Measurements from ENCODE around the gene IRAK4.

GRCh38 chr12:43758728-43759563, at the start of gene IRAK4, which contains the start of gene PUS7L:
- TF ChIP-seq POLR2AphosphoS5 (IDR thresholded peaks at IDR 0.05) (peak; percentile 83), POLR2A (IDR thresholded peaks at IDR 0.05) (peak; percentile 65)

Data from prostate gland (tissue), 1 donor.